T-cell (primary cell): ENCODE results near the gene PPP3CA. TPM values are rescaled to one million over a fixed set of nuclear protein-coding genes. Genes with fewer than 3 reads are reported as not detected.

Source experiments
- ATAC-seq, 4 experiments: fragments of 200-7000 bp in 3 of 4; fragments of 150-1000 bp in 1 of 4; cut with Tn5 transposase; replicated peaks in 1 of 4; 1 replicate in 3 of 4; 2 replicates in 1 of 4; pipeline ENCODE4 v1.10.0; 2021; ENCODE audit warnings: moderate library complexity in 3 of 4, mild to moderate bottlenecking in 2 of 4, moderate number of reproducible peaks in 1 of 4
- CTCF ChIA-PET, 2 donors: fragments of 300-600 bp; sonication (Branson Sonifier 250); formaldehyde crosslinking; loops; one replicate each; lab custom pipeline; 2022; ENCODE audit warnings: antibody characterized with exemption in 2 of 2; lab: Charles Lee
- POLR2A ChIA-PET, 2 donors: fragments of 300-600 bp; sonication (Branson Sonifier 250); formaldehyde crosslinking; loops; one replicate each; lab custom pipeline; 2022; ENCODE audit warnings: antibody characterized with exemption in 2 of 2; lab: Charles Lee
- DNase-seq, 35 experiments: peaks; one replicate each; pipeline versions ENCODE4 v3.0.0 to v3.0.0-alpha.2; 2013 to 2023
- H3K27ac ChIP-seq: one replicate; pipeline ENCODE4 v1.5.1; 2013; ENCODE audit warnings: low read length
- H3K27me3 ChIP-seq, 2 experiments: replicated peaks in 1 of 2; 1 replicate in 1 of 2; 2 replicates in 1 of 2; pipeline versions ENCODE4 v1.6.1 to v1.7.0; 2013; ENCODE audit warnings: low read length in 1 of 2, mixed read lengths in 1 of 2; ENCODE audit not compliant: control insufficient read depth in 2 of 2, insufficient read depth in 2 of 2; ENCODE audit errors: extremely low read depth in 1 of 2
- H3K36me3 ChIP-seq, 2 donors: 1 replicate in 1 of 2; 2 replicates in 1 of 2; pipeline versions ENCODE4 v1.6.1 to v1.7.0; 2013; ENCODE audit warnings: low read length in 1 of 2; ENCODE audit not compliant: control insufficient read depth in 2 of 2, insufficient read depth in 1 of 2; ENCODE audit errors: extremely low read depth in 1 of 2
- H3K4me1 ChIP-seq, 2 experiments: 1 replicate in 1 of 2; 2 replicates in 1 of 2; pipeline versions ENCODE4 v1.6.1 to v1.7.0; 2013; ENCODE audit warnings: low read length in 2 of 2, mixed read lengths in 1 of 2; ENCODE audit not compliant: insufficient read depth in 2 of 2, control insufficient read depth in 1 of 2; ENCODE audit errors: extremely low read depth in 1 of 2
- H3K4me3 ChIP-seq, 2 donors: 1 replicate in 1 of 2; 2 replicates in 1 of 2; pipeline versions ENCODE4 v1.5.1 to v1.7.0; 2013; ENCODE audit warnings: mild to moderate bottlenecking in 2 of 2, low read length in 1 of 2, moderate library complexity in 1 of 2; ENCODE audit not compliant: control insufficient read depth in 1 of 2; ENCODE audit errors: extremely low read depth in 1 of 2
- H3K9me3 ChIP-seq: 2 replicates; pipeline ENCODE4 v1.7.0; 2013
- H3K27ac Mint-ChIP-seq, 2 donors: one replicate each; pipeline ENCODE4 v1.8.0; 2020 to 2021; ENCODE audit warnings: mild to moderate bottlenecking in 2 of 2, mixed read lengths in 2 of 2
- H3K27me3 Mint-ChIP-seq, 2 donors: one replicate each; pipeline ENCODE4 v1.8.0; 2021 to 2022; ENCODE audit warnings: mixed read lengths in 2 of 2
- H3K36me3 Mint-ChIP-seq: one replicate; pipeline ENCODE4 v1.8.0; 2021; ENCODE audit warnings: mixed read lengths
- H3K4me1 Mint-ChIP-seq, 3 donors: one replicate each; pipeline ENCODE4 v1.8.0; 2020 to 2022; ENCODE audit warnings: mixed read lengths in 3 of 3, mild to moderate bottlenecking in 1 of 3
- H3K4me3 Mint-ChIP-seq, 3 donors: one replicate each; pipeline ENCODE4 v1.8.0; 2020 to 2022; ENCODE audit warnings: mild to moderate bottlenecking in 3 of 3, mixed read lengths in 3 of 3, moderate library complexity in 3 of 3
- H3K9me3 Mint-ChIP-seq, 3 donors: one replicate each; pipeline ENCODE4 v1.8.0; 2020 to 2022; ENCODE audit warnings: mixed read lengths in 3 of 3
- WGBS: methylation state at CpG from one replicate; pipeline ENCODE4 v1.1.5; 2013; ENCODE audit warnings: missing lambda C conversion rate; ENCODE audit not compliant: insufficient coverage; 5-methylcytosine and 5-hydroxymethylcytosine counted together
- total RNA-seq, 35 experiments: library from RNA in 6 of 35; stranded (reverse) in 6 of 35; fragments of 120-200 nt in 1 of 35; gene quantifications; one replicate each; pipeline versions ENCODE4 v1.2.1 to v1.2.4 and lab custom pipeline; 2013 to 2026

The PPP3CA gene
- total RNA-seq, 5 donors from 2014 or later (not counting 1 experiment from before 2014, with no cell fraction given): 28.2 to 35.7 (median 33.5) TPM

- Mint-ChIP-seq H3K36me3 (peaks cover 57% of the 10 kb centered on the region), H3K9me3 (no peaks in the 10 kb centered on the region), H3K27me3 (no peaks in the 10 kb centered on the region), H3K27ac (no peak overlapping the region), H3K4me1 (peaks cover 0 to 10% (median 0%) of the 10 kb centered on the region in 3 donors), H3K4me3 (no peak overlapping the region)
- Histone ChIP-seq H3K36me3 (peaks cover 0 to 3% of the 10 kb centered on the region in 2 donors), H3K27ac (no peak overlapping the region), H3K4me3 (no peak overlapping the region), H3K27me3 (no peaks in the 10 kb centered on the region), H3K9me3 (no peaks in the 10 kb centered on the region), H3K4me1 (no peaks in the 10 kb centered on the region)
- DNase-seq: no peak
- ChIA-PET POLR2A (no interaction called here), CTCF (no interaction called here)
- 94% methylated on average over 3 of the region's 3 CpGs for WGBS
- ATAC-seq: no peak
Observed at GRCh38 chr4:101083131-101083530, 264.2 kb downstream of the PPP3CA start.

- ATAC-seq (no peak), DNase-seq (no peak)
- Histone ChIP-seq H3K4me1 (no peaks in the 10 kb centered on the region), H3K9me3 (no peaks in the 10 kb centered on the region), H3K27ac (no peak overlapping the region), H3K27me3 (no peaks in the 10 kb centered on the region), H3K36me3 (peaks cover 0 to 3% of the 10 kb centered on the region in 2 donors), H3K4me3 (no peak overlapping the region)
- POLR2A ChIA-PET: no interaction called here
- Mint-ChIP-seq H3K4me3 (no peak overlapping the region), H3K27ac (no peak overlapping the region), H3K4me1 (peaks cover 0 to 8% (median 0%) of the 10 kb centered on the region in 3 donors), H3K27me3 (no peaks in the 10 kb centered on the region), H3K36me3 (peaks cover 52% of the 10 kb centered on the region), H3K9me3 (no peaks in the 10 kb centered on the region)
- WGBS: no CpG with 5 or more reads among the region's 3 CpGs
- CTCF ChIA-PET: no interaction called here
Observed at GRCh38 chr4:101081695-101082369, 265.5 kb downstream of the PPP3CA start.

- peaks cover 0 to 3% of the 10 kb centered on the region in 2 donors for H3K36me3 ChIP-seq
- no peaks in the 10 kb centered on the region for H3K9me3 Mint-ChIP-seq
- peaks cover 57% of the 10 kb centered on the region for H3K36me3 Mint-ChIP-seq
- no peak for DNase-seq
- no peak overlapping the region for H3K4me3 ChIP-seq
- peaks cover 0 to 8% (median 0%) of the 10 kb centered on the region in 3 donors for H3K4me1 Mint-ChIP-seq
- no peak overlapping the region for H3K27ac Mint-ChIP-seq
- no peaks in the 10 kb centered on the region for H3K27me3 Mint-ChIP-seq
- no peak overlapping the region for H3K4me3 Mint-ChIP-seq
- no peaks in the 10 kb centered on the region for H3K27me3 ChIP-seq
- H3K4me1 ChIP-seq: no peaks in the 10 kb centered on the region
- ChIA-PET CTCF (no interaction called here), POLR2A (no interaction called here)
- no peak for ATAC-seq
- H3K9me3 ChIP-seq: no peaks in the 10 kb centered on the region
- no peak overlapping the region for H3K27ac ChIP-seq
Observed at GRCh38 chr4:101081166-101081565, 266.2 kb downstream of the PPP3CA start.

GRCh38 chr4:101078950-101079349, 268.4 kb downstream of the PPP3CA start:
- 90% methylated on average over 2 of the region's 2 CpGs for WGBS

GRCh38 chr4:101076032-101076431, 271.3 kb downstream of the PPP3CA start:
- Histone ChIP-seq H3K9me3 (no peaks in the 10 kb centered on the region), H3K4me1 (no peaks in the 10 kb centered on the region), H3K4me3 (no peak overlapping the region), H3K36me3 (peaks cover 0 to 3% of the 10 kb centered on the region in 2 donors), H3K27ac (no peak overlapping the region), H3K27me3 (no peaks in the 10 kb centered on the region)
- Mint-ChIP-seq H3K36me3 (peaks cover 67% of the 10 kb centered on the region), H3K27ac (no peak overlapping the region), H3K4me3 (no peak overlapping the region), H3K9me3 (no peaks in the 10 kb centered on the region), H3K4me1 (peaks cover 0 to 6% (median 4%) of the 10 kb centered on the region in 3 donors), H3K27me3 (no peaks in the 10 kb centered on the region)
- ATAC-seq (no peak), DNase-seq (no peak)
- POLR2A ChIA-PET: interaction anchor here in 1 of 2 donors (0.6 kb wide), 1 partner anchor 51 kb away, joined by 5 read pairs; no protein-coding TSS in a partner anchor
- CTCF ChIA-PET: interaction anchor here in 1 of 2 donors (0.7 kb wide), 1 partner anchor 777 kb away, joined by 4 read pairs; no protein-coding TSS in a partner anchor
- no CpG with 5 or more reads among the region's 1 CpG for WGBS

More at GRCh38 chr4:101078950-101079349, 268.4 kb downstream of the PPP3CA start:
- H3K4me3 ChIP-seq: no peak overlapping the region
- Mint-ChIP-seq H3K9me3 (no peaks in the 10 kb centered on the region), H3K27ac (no peak overlapping the region), H3K4me1 (peaks cover 0 to 6% (median 4%) of the 10 kb centered on the region in 3 donors), H3K4me3 (no peak overlapping the region), H3K36me3 (peaks cover 70% of the 10 kb centered on the region), H3K27me3 (no peaks in the 10 kb centered on the region)
- H3K27ac ChIP-seq: no peak overlapping the region
- DNase-seq: no peak
- no peak for ATAC-seq
- POLR2A ChIA-PET: no interaction called here
- H3K36me3 ChIP-seq: peaks cover 0 to 3% of the 10 kb centered on the region in 2 donors
- no peaks in the 10 kb centered on the region for H3K27me3 ChIP-seq
- H3K4me1 ChIP-seq: no peaks in the 10 kb centered on the region
- no peaks in the 10 kb centered on the region for H3K9me3 ChIP-seq
- CTCF ChIA-PET: interaction anchor here in 1 of 2 donors (0.7 kb wide), 1 partner anchor 22 kb away, joined by 3 read pairs; no protein-coding TSS in a partner anchor

- POLR2A ChIA-PET: interaction anchor here in 1 of 2 donors (0.6 kb wide), 1 partner anchor 50 kb away, joined by 5 read pairs; no protein-coding TSS in a partner anchor
- Histone ChIP-seq H3K36me3 (peaks cover 0 to 3% of the 10 kb centered on the region in 2 donors), H3K27ac (no peak overlapping the region), H3K4me3 (no peak overlapping the region), H3K27me3 (no peaks in the 10 kb centered on the region), H3K9me3 (no peaks in the 10 kb centered on the region), H3K4me1 (no peaks in the 10 kb centered on the region)
- H3K9me3 Mint-ChIP-seq: no peaks in the 10 kb centered on the region
- DNase-seq (no peak), ATAC-seq (no peak)
- H3K27me3 Mint-ChIP-seq: no peaks in the 10 kb centered on the region
- no peak overlapping the region for H3K27ac Mint-ChIP-seq
- no peak overlapping the region for H3K4me3 Mint-ChIP-seq
- H3K4me1 Mint-ChIP-seq: peaks cover 0 to 6% (median 4%) of the 10 kb centered on the region in 3 donors
- no CpG with 5 or more reads among the region's 1 CpG for WGBS
- H3K36me3 Mint-ChIP-seq: peaks cover 66% of the 10 kb centered on the region
- CTCF ChIA-PET: interaction anchor here in 1 of 2 donors (0.7 kb wide), 1 partner anchor 777 kb away, joined by 4 read pairs; no protein-coding TSS in a partner anchor
Observed at GRCh38 chr4:101075536-101075935, 271.8 kb downstream of the PPP3CA start.
